GM18526 (cell line): ENCODE results near the gene SUPT6H.

Source experiments
- POLR2A ChIP-seq: IDR thresholded peaks from 3 replicates; pipeline ENCODE4 v1.6.1; 2011; ENCODE audit not compliant: insufficient read length; ENCODE audit errors: extremely low read depth

Gene SUPT6H

DNA sequence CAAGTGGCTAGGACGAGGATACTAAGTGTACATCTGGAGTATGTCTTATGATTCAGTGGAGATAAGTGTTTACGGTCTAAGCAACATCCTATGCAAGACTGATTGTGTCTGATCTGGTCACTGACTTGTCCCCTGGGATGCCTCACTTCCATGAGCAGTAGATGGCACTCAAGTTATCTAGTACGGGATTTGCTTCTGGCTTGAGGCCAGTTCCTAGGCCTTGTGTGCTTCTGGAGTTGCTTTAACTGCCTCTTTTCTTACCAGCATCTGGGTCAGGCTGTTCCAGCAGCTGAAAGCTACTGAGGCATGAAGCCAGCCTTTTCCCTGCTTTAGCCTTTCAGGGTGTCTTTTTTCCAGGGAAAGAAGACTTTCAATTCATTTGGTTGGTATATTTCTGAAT is 23.0 kb downstream of the SUPT6H start:
- TF ChIP-seq POLR2A, result no peak

DNA sequence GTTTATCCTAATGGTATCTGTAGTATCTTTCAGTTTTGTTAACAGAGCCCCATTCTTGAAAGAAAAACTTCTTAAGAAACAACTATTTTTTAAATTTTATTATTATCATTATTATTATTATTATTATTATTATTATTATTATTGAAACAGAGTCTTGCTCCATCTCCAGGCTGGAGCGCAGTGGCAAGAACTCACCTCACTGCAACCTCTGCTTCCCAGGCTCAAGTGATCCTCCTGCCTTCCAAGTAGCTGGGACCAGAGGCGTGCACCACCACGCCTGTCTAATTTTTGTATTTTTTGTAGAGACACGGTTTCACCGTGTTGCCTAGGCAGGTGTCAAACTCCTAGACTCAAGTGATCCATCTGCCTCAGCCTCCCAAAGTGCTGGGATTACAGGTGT is 23.4 kb downstream of the SUPT6H start:
- TF ChIP-seq POLR2A, result no peak

DNA sequence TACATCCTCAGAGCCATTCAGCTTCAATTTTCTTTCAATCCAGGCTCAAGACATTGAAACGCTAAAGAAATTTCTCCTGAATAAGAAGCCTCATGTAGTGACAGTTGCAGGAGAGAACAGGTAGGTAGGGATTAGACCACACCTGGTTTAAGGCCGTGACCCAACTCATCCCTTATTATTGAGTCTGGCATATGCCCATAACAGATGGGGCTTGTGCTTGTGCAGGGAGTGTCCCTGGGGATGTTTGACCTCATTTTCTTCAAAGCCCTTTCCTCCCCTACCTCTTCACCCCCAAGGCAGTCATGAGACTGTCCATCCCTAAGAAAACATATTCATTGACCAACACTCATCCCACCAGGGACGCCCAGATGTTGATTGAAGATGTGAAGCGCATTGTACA is 24.3 kb downstream of the SUPT6H start:
- TF ChIP-seq POLR2A, result no peak

DNA sequence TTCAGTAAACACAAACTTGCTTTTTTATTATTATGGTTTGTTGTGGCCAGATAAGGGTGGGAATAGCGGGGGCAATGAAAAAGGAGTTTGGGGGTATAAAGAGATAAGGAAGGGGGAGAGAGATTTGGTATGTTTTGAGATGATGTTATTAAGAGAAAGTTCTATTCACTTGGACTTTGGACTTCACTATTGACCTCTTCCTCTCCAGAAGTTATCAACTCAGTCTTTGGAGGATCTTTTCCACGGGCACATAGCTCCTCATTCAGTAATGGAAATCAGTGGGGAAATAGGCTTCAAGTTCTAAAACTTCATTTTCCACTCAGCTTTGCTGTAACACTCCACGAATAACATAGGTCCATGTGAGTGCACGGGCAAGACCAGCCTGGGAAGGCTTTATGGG is 26.5 kb downstream of the SUPT6H start:
- no peak for TF ChIP-seq POLR2A

DNA sequence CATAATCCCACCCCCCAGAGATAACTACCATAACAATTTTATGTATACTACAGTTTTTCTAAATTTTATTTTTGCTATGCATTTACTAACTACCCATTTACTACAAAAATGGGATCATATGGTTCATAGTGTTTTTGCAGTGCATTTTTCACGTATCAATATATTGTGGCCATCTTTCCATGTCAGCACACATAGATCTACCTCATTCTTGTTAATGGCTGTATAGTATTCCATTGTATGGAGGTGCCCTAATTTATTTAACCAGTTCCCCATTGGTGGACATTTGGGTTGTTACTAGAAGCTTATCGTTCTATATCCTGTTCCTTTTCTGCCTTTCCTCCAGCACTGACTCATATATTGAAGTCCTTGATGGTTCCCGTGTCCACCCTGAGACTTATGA is 27.0 kb downstream of the SUPT6H start:
- TF ChIP-seq POLR2A, result no peak

DNA sequence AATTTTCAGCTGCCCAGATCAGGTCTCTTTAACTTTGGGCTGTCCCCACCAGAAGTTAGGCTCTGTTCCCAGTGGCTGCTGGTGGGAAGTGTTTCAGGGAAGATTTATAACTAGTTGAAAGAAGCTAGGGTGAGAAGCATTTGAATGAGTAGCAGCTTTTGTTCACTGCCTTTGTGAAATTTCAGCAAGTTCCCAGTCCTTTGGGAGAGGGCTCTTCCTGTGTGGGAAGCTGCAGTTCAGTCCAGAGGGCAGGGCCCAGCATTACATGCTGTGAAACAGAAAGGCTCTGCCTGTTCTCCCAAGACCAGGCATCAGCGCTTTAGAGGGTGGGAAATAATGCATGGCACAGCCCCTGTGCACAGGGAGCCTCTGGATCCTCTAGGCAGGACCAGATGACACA is 31.9 kb downstream of the SUPT6H start:
- TF ChIP-seq POLR2A, result no peak

DNA sequence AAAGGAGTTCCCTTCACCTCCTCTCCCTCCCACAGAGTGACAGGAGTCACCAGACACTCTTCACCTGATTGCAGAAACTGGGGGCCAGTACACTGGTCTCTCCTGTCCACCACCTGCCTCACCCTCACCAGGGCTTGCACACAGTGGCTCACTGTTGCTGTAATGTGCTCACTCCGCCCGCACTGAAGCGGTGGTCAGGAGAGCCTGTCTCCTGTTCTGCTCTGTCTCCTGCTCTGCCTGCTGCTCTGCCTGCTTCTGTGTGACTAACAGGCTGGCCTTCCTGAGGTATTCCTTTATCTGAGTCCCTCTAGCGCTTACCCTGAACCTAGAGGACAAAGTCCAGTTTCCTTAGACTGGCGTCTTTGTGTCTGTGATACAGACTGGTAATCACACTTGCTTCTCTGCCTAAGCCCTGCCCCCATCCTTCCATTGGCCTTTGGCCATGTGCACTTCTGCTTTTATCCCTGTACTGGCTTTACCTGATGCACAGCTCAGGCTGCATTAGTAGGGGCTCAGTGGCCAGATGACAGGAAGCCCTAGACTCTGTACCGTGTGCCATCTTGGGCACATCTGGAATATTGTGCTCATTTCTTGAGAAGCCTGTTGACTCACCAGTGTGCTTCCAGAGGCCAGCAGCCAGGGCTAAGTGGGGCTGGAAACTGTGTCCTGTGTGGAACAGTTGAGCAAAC is 36.4 kb downstream of the SUPT6H start:
- TF ChIP-seq POLR2A, result no peak

DNA sequence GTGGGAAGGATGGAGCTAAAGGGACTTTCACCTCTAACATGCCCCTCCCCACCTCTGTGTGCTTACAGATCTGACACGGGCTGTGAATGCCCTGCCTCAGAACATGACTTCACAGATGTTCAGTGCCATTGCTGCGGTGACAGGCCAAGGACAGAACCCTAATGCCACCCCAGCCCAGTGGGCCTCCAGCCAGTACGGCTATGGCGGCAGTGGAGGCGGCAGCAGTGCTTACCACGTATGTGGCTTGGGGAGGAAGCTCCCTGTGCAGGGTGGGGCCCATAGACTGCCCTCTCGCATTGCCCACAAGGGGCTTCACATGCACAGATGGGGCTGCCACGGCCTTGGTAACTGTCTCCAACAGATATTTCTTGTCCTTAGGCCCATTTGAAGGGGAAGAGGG is 38.3 kb downstream of the SUPT6H start:
- no peak for TF ChIP-seq POLR2A

DNA sequence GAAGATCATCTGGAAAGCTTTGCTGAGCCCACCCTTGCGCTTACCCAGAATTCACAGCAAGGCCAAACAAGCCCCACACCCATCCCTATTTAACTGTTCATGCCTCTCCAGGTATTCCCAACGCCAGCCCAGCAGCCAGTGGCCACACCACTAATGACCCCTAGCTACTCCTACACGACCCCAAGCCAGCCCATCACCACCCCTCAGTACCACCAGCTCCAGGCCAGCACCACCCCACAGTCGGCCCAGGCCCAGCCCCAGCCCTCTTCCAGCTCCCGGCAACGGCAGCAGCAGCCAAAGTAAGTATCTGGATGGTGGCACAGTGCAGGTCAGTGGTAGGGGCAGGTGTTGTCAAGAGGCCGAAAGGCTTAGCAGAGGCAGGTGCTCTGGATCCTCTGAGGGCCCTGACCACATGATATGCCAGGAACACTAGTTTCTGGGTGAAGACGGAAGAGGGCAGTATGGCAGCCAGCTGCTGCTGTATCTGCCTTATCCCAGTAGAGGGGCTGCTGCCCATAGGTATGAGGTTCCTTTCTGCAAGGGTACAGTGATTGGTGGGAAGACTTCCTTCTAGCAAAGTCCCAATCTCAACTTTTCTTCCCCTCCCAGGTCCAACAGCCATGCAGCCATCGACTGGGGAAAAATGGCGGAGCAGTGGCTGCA is 39.0 kb downstream of the SUPT6H start:
- no peak for TF ChIP-seq POLR2A

DNA sequence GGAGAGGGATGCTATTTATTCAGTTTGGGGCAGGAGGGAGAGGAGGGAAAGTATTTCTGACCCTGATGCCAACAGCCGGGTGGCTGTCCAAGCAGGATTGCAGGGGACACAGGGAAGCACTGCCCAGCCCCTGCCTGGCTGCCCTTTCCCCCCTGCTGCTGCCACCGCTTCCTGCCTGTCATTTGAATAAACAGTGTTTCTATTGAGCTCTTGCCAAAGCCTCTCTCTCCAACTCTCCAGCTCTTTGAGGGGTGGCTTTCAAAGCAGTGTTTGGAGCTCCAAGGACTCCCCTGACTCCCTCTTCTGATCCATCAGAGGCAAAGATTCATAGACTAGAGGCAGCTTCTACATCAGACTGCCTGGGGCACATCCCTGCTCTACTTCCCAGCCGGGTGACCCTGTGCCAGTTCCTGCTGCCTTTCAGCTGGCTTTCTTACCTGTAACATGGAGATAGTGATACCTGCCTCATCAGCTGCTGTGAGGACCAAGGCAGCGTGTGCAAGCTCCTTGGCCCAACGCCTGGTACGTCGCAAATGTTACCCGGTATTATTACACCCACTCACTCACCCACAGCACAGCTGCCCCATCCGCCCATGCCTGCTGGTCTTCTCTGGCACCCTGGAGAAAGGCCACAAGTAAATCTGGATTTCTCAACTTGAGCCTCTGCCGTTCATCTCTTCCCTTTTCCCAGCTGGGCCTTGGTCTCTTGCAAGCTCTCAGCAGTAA is 40.2 kb downstream of the SUPT6H start:
- TF ChIP-seq POLR2A, result no peak

DNA sequence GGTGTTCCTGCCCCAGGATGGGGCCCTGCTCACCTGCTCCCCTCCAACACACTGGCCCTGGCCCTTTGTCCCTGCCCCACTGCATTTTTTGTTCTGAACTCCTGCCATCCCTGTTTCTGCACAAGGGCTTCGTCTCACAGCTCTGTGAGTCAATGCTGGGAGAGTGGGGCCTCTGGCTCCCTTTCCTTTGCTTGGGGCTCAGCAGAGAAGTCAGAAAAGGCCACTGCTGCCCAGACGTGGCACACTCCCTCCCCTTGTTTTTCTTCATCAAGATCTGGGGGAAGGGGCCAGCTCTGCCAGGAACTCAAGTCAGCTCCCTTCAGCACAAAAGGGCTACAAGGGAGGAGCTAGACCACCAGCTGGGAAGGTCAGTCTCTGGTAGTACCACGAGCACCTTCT is 40.7 kb downstream of the SUPT6H start:
- TF ChIP-seq POLR2A, result no peak

DNA sequence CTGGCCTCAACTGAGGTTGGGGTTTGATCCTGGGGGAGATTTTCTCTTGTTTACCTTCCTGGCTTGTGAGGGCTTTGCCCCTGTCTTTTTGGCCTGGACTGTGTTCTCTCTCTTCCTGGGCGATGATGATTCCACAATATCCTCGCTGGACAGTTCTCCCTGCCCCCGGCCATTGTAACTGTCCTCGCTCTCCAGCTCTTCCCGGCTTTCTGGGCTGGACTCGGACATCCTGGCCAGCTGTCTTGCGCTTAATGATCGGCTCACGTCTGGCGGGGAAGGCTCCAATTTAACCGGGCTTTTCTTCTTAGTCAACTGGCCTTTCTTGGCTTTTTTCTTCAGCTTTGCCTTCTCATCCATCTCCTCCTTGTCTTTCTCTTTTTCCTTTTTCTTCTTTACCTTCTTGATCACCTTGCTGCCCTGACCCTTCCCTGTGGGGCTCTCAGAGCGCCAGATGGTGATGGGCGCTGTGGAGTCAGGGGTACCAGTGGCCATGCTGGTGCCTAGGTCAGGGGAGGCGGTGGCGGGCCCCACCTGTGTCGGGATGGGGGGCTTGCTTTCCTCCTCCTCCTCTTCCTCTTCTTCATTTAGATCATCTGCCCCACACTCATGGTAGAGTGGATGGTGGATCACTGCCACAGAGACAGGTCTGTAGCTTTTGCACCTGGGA is 41.7 kb downstream of the SUPT6H start:
- no peak for TF ChIP-seq POLR2A

DNA sequence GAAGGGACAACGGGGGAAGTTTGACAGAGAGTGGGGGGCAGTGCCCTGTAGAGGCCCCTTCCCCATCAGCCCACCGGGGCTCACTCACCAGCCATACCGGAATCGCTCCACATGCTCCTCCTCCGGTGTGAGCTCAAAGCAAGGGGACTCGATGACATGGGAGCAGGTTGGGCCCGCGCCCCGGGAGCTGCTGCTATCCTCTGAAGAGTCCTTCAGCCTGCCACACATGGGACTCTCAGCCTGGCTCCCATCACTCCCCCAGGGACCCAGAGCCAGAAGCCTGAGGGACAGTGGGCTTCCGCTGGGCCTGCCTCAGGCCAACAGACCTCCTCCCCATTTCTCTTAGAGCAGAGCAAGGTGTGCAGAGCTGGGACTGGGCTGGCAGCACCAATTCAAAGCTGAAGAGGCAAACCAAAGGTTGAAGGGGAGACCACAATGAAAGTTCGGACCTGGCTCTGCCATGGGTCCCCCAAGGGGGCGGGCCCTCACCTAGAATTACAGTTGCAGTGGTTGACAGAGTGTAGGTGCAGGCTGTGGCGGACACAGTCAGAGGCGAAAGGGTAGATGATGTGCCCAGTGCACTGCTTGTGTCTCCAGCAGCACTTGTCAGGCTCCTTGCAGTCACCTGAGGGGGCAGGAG is 42.3 kb downstream of the SUPT6H start:
- TF ChIP-seq POLR2A, result no peak

DNA sequence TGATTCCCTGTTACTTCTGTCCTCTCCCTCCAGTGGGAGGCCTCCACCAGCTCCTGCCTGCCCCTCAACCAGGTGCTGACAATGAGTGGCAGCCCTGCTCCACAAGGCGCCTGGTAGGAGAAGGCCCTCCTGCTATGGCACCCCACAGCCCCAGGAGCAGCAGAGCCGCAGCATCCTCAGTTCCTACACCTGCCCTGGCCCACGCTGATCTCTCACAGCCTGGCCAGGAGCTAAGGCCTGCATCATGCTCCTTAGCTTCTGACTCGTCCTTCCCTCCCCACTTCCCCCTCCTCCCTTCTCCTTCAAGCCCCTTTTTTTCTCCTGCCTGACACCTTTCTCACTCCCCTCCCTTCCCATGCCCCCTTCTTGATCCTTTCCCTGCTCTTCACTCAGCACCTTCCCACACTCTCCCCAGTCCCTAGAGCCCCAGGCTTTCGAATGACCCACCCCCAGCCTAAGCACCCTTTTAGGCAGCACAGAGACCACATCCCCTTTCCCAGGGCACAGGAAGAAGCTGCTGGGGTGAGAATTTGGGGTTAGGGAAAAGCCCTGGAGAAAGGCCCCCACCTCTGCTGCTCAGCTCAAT is 43.2 kb downstream of the SUPT6H start:
- TF ChIP-seq POLR2A, result no peak

DNA sequence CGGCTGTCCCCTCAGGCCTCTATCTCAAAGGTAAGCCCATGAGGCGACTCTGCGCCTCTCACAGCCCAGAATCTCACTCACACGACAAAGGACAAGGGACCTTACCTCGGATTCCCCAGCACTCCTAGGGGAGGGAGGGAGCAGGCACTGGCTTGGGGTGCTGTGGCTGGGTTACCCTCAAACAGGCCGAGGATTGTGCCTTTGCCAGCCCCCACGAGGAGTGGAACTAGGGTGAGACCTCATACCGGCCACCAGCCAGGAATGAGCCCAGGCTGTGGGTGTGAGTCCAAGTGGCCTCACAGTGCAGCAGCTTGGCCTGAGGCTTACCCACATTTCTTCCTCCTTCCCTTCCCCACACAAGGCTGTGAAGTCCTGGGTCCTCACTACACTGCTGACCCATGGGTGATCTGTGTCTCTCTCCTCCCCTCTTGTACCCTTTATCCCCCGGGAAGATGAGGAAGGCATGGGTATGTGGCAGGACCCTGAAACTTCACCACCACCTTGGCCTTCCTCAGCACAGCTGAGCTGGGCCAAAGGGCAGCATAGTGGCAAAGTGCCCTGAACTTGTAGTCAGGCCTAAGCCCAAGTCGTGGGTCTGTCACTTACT is 43.8 kb downstream of the SUPT6H start:
- no peak for TF ChIP-seq POLR2A
